SK-MEL-5 (cell line): ENCODE data around the gene CDCA4. TPM values are rescaled to one million over a fixed set of nuclear protein-coding genes. Genes with fewer than 3 reads are reported as not detected.
A peak's percentile ranks its signal among the peaks of the same experiment; 100 is the strongest.

Experiments
- DNase-seq: peaks from one replicate; pipeline ENCODE4 v3.0.0-alpha.2; 2016; ENCODE audit warnings: low read depth, low spot score
- in situ Hi-C: cut with HindIII; loops from 2 replicates; pipeline ENCODE4 v1.10.0; 2016; ENCODE audit warnings: low sequenced_read_pairs, high pct_unique_total_duplicates, low pct_unique_long_range_greater_than_20kb
- total RNA-seq: library from RNA; depleted of rRNA; stranded (reverse); fragments of >200 nt; shearing (Covaris generic); gene quantifications from 2 replicates; pipeline ENCODE4 v1.2.3, GENCODE V29; 2014

CDCA4 gene
- total RNA-seq, 1 experiment from 2014 or later = 90.8 TPM

DNA sequence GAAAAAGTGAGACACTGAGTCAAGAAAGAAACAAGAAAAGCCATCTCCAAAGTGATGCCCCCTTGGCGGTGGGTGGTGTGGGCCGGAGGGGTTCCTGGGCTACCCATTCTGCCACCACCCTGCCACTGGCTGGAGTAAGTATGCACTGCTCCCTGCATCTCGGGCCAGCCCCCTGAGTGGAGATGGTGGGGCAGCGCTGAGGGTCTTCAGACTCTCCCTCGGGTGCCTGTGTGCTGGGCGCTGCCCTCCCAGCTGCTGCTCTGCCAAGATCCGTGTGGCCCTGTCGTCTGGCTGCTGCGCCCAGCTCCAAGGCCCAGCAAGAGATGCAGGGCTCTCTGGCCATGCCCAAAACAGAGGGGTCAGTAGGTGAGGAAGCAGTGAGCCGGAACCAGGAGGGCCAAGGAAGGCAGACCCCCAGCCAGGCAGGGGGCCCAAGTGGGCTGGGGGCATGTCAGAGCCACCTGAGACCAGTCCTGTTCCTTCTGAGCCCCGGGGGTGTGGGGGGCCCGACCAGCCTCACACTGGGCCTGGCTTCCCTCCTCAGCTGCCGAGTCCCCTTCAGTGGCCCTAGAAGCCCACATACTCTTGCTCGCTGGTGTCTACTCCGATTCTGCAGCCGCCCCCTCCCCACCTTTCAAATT is 39.2 kb upstream of the CDCA4 start:
- no peak for DNase-seq

GRCh38 chr14:105059035-105059924 is 38.4 kb upstream of the CDCA4 start:
- in situ Hi-C loops = no loop called here
- DNase-seq = no peak

More for the DNA sequence above, 39.2 kb upstream of the CDCA4 start:
- in situ Hi-C loops = no loop called here

DNA sequence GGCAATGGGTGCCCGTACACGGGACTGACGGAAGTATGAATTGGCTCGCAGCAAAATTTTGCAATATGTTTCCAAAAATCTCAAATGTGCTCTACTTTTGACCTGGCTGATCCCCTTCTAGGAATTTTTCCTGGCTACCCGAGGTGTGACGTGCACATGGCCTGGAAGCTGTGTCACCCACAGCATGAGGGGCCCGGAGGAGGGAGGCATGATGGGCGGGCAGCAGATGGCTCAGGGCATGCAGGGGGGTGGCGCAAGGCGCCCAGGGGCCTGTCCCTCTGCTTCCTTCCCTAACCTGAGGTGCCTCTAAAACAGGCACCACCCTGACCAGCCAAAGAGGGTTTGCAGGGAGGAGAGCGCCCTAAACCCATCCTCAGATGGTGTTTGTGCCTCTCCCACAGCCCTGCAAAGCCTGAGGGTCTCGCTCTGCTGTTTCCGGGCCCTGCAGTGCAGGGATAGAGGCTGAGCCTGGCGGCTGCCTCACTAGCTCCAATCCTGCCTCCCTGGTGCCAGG is 37.7 kb upstream of the CDCA4 start:
- in situ Hi-C loops = no loop called here
- no peak for DNase-seq

DNA sequence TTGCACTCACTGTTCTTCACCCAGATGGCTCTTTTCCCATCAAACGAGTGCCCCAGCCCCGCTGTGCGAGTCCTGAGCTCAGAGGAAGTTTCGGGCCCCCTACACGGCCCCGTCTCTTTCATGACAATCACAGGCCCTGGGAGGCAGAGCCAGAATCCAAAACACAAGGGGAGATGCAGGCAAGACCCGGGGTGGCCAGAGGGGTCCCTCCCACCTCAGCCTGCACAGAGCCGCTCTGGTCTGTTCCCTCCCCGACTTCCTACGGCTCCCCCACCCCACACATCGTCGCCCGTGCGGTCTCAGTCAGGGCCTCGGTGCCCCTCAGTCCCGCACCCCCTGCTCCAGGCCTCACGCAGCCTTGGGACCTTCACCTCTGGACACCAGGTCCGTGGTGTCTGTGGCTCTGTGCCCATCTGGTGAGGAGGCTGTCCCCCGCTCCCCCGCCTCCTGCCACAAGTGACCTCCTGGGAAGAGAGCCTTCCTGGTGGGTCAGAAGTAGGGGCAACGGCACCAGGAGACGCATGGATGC is 35.5 kb upstream of the CDCA4 start:
- in situ Hi-C loops = no loop called here
- DNase-seq = no peak

- no peak for DNase-seq
- in situ Hi-C loops = no loop called here
These were observed 34.9 kb upstream of the CDCA4 start for GRCh38 chr14:105055736-105056302.

GRCh38 chr14:105055334-105055733 is 34.5 kb upstream of the CDCA4 start:
- in situ Hi-C loops = no loop called here
- DNase-seq = no peak

DNA sequence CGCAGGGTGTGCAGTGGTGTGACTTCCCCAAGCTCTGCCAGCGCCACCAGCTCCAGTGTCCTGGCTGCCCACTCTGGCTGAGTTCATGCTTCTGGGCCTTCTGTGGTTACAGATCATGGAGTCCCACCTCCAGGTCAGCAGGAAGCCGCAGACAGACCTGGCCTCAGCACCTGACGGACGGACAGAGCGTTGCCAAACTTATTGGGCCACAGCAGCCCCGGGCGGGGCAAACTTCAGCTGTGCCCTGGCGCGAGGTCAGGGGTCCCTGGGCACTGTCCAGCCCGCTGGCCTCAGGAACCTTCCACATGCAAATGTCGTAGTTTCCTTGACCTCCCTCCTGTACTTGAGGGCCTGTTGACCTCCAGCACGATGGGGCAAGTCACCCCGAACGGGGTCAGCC is 33.1 kb upstream of the CDCA4 start:
- DNase-seq = no peak
- in situ Hi-C loops = no loop called here

DNA sequence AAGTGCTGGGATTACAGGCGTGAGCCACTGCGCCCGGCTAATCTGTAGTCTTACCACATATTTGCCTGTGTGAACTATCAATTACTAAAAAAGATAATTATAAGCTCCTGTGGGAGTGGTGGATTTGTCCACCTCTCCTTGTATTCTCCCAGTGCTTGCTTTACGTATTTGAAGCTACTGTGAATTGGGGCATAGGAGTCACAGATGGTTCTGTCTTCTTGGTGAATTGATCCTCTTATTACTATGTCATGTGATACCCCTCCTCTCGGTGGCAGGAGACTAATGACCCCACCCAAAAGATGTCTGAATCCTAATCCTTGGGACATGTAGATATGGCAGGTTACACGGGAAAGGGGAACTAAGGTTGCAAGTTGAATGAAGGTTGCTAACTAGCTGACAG is 32.5 kb upstream of the CDCA4 start:
- in situ Hi-C loops = no loop called here
- DNase-seq = no peak

- DNase-seq = no peak
- in situ Hi-C loops = no loop called here
These were observed 31.2 kb upstream of the CDCA4 start for GRCh38 chr14:105052110-105052458.

GRCh38 chr14:105051182-105052109 is 30.6 kb upstream of the CDCA4 start:
- DNase-seq = no peak
- in situ Hi-C loops = no loop called here

DNA sequence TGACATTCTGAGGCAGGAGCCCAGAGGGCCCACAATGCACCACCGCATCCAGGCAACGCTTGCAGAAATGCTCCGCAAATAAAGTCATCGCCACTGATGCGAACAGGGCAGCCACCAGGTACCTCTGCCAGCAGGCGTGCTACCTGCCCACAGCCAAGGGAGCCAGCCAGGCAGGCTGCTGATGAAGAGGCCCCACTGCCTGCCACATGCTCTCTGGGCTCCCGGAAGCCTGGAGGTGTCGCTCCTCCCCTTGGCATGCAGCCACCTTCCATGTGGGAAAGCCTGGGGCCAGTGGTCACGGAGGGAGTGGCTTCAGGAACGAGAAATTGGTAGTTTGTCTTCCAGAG is 29.6 kb upstream of the CDCA4 start:
- DNase-seq = peak; percentile 49
- in situ Hi-C loops = no loop called here

GRCh38 chr14:105049753-105050550 is 29.1 kb upstream of the CDCA4 start:
- no peak for DNase-seq
- in situ Hi-C loops = no loop called here

GRCh38 chr14:105047283-105048016 is 26.6 kb upstream of the CDCA4 start:
- in situ Hi-C loops = no loop called here
- DNase-seq = no peak

DNA sequence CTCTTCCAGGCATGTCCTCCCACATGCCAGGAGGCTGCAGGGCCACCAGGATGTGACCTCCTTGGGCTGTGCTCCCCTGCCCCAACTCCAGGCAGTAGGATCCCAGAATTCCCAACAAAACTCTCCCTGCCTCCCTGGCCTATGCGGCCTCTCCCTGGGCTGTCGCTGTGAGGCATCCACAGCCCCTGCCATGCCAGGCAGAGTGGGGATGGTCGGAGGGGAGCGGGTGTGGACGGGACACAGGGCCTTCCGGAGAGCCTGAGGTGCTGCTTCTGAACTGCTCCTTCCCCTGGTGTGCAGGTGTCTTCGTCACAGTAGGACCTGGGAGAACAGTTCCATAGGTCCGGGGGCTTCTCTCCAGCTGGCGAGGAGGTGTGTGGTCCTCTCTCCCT is 26.0 kb upstream of the CDCA4 start:
- in situ Hi-C loops = no loop called here
- no peak for DNase-seq

DNA sequence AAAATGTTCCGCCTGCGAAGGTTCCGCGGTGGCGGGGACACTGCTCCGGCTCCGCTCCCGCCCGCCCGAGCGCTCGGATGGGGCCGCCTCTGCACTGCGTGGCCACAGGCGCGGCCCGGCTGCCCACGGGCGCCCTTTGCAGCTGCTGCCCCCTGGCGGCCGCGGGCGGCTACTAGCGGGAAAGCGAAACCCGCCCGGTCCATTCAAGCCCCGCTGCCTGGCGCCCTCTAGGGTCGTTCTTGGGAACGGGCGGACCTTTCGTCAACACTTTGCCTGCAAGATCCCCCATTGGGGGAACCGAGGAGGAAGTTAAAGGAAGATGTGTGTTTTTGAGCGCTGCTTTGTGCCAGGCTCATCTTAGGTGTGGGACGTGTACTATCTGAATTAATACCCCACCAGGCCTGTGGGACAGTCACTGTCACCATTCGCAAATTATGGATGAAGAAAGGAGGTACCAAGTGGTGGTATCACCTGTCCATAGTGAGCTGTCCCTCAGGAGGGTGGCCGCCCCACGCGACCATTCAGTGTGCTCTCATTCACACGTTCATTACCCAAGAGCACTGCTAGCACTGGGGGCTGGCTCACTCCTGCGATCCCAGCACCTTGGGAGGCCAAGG is 24.9 kb upstream of the CDCA4 start:
- in situ Hi-C loops = no loop called here
- peak; percentile 85 for DNase-seq

DNA sequence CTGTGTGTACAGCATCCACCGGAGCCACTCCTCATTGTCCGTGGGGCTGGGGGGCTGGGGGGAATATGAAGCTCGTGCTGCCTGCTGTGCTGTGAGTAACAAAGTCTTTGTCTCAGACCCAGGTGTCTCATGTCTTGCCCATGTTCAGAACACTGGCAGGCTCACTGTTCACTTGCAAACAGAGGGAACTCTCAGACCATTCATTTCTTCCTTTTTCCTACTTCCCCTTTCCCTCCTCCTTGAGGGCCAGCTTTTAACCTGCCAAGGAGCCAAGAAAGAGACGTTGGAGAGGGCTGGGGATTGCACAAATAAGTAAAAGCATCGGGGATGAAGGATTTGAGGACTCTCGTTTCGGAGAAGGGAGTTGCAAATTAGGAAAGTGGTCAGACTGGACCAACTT is 22.8 kb upstream of the CDCA4 start:
- no peak for DNase-seq
- in situ Hi-C loops = no loop called here
